Panc1 (cell line): ENCODE results near the gene PCDHGB4. TPM values are rescaled to one million over a fixed set of nuclear protein-coding genes. Genes with fewer than 3 reads are reported as not detected.
"Not testable (repeated sequence)": the region's sequence is repeated elsewhere in the genome, so short reads cannot be mapped to it uniquely, and the experiment has no call there.

Experiments
- ATAC-seq: fragments of 200-7000 bp; cut with Tn5 transposase; 2 replicates; pipeline ENCODE4 v1.9.1; 2020; ENCODE audit warnings: mild to moderate bottlenecking, moderate library complexity
- BruUV-seq: library from RNA; stranded (reverse); fragments of 400-500 nt; replicated peaks from 2 replicates; lab custom pipeline; 2021; lab: Mats Ljungman, UMichigan
- CTCF ChIA-PET: fragments of 300-600 bp; sonication (Branson Sonifier 250); formaldehyde crosslinking; loops from one replicate; lab custom pipeline; 2022; ENCODE audit warnings: antibody characterized with exemption; lab: Charles Lee
- POLR2A ChIA-PET: fragments of 300-600 bp; sonication (Branson Sonifier 250); formaldehyde crosslinking; loops from one replicate; lab custom pipeline; 2022; ENCODE audit warnings: antibody characterized with exemption; lab: Charles Lee
- DNase-seq: peaks from one replicate; pipeline ENCODE4 v3.0.0-alpha.2; 2010; ENCODE audit warnings: low read depth, low spot score
- H3K27ac ChIP-seq: 2 replicates; pipeline ENCODE4 v1.5.1; 2011; ENCODE audit warnings: mild to moderate bottlenecking, low read length, inconsistent platforms
- H3K27me3 ChIP-seq: fragments of 200-500 bp; sonication (Bioruptor generic); 2 replicates; pipeline ENCODE4 v1.6.0; 2014; ENCODE audit warnings: low read length, inconsistent platforms; ENCODE audit not compliant: control insufficient read depth, insufficient read depth
- H3K36me3 ChIP-seq: fragments of 200-500 bp; sonication (Bioruptor generic); 2 replicates; pipeline ENCODE4 v1.5.1; 2014; ENCODE audit warnings: inconsistent platforms, mild to moderate bottlenecking, low read length, moderate library complexity; ENCODE audit not compliant: control insufficient read depth, insufficient read depth
- H3K4me1 ChIP-seq: 2 replicates; pipeline ENCODE4 v1.5.1; 2011; ENCODE audit warnings: inconsistent platforms, mild to moderate bottlenecking, low read length, moderate library complexity; ENCODE audit not compliant: control insufficient read depth, insufficient read depth
- H3K4me3 ChIP-seq, 2 experiments: 2 replicates each; pipeline ENCODE4 v1.5.1; 2011 to 2012; ENCODE audit warnings: low read depth in 2 of 2, low read length in 2 of 2, mild to moderate bottlenecking in 2 of 2, inconsistent platforms in 1 of 2, moderate library complexity in 1 of 2
- H3K9me3 ChIP-seq: fragments of 200-500 bp; sonication (Bioruptor generic); 2 replicates; pipeline ENCODE4 v1.5.1; 2014; ENCODE audit warnings: low read depth, mild to moderate bottlenecking, inconsistent platforms, low read length, moderate library complexity; ENCODE audit not compliant: control insufficient read depth, insufficient read depth
- CTCF ChIP-seq: fragments of 450-650 bp; IDR thresholded peaks from 2 replicates; pipeline ENCODE4 v1.5.1; 2017; ENCODE audit warnings: mild to moderate bottlenecking
- POLR2AphosphoS5 ChIP-seq: IDR thresholded peaks from 2 replicates; pipeline ENCODE4 v1.6.1; 2012; ENCODE audit warnings: mild to moderate bottlenecking, low read depth, low read length, moderate library complexity
- REST ChIP-seq, 2 experiments: IDR thresholded peaks; 2 replicates each; pipeline ENCODE4 v1.6.1; 2011 to 2012; ENCODE audit warnings: low read depth in 2 of 2, control low read depth in 1 of 2, low read length in 1 of 2, mild to moderate bottlenecking in 1 of 2, moderate library complexity in 1 of 2; ENCODE audit not compliant: insufficient read depth in 1 of 2
- SIN3A ChIP-seq: IDR thresholded peaks from 2 replicates; pipeline ENCODE4 v1.6.1; 2012; ENCODE audit warnings: low read depth, mild to moderate bottlenecking, low read length, moderate library complexity, borderline replicate concordance; ENCODE audit not compliant: insufficient read depth
- TCF7L2 ChIP-seq: IDR thresholded peaks from 2 replicates; pipeline ENCODE4 v1.6.1; 2011; ENCODE audit warnings: mild to moderate bottlenecking, low read depth, low read length, inconsistent platforms
- in situ Hi-C: cut with HindIII; loops from 2 replicates; pipeline ENCODE4 v1.10.0; 2016; ENCODE audit warnings: low sequenced_read_pairs, low pct_unique_long_range_greater_than_20kb
- intact Hi-C: fragments of 100-400 bp; cut with micrococcal nuclease; formaldehyde crosslinking; loops from one replicate; pipeline ENCODE4 v1.10.0; 2022; ENCODE audit not compliant: unreplicated experiment
- total RNA-seq: library from RNA; stranded (reverse); gene quantifications from one replicate; pipeline ENCODE4 v1.2.1, GENCODE V29; 2021; ENCODE audit not compliant: unreplicated experiment

PCDHGB4 gene
- total RNA-seq, 1 experiment from 2014 or later: 0.21 TPM

GRCh38 chr5:141415275-141415618, 27.7 kb downstream of the PCDHGB4 start:
- in situ Hi-C loops, POLR2A ChIA-PET: not testable (repeated sequence)

GRCh38 chr5:141417494-141418172, 30.1 kb downstream of the PCDHGB4 start, which contains the start of gene PCDHGB7:
TSS of gene PCDHGB7 (plus strand) at chr5:141417677. CDS start at chr5:141417860, 183 bp downstream.
- H3K36me3 ChIP-seq, H3K4me1 ChIP-seq, BruUV-seq, in situ Hi-C loops, H3K27me3 ChIP-seq, H3K9me3 ChIP-seq, H3K27ac ChIP-seq: not testable (repeated sequence)
- CTCF ChIA-PET: interaction anchor here (0.6 to 2.2 kb wide), 22 partner anchors 13 to 323 kb away, joined by 3 to 17 read pairs (median 4); partner anchors contain the start of genes PCDHB14, PCDHB2, PCDHGA1 and PCDHGA12
- intact Hi-C loops: loop anchor here (1.0 to 10.0 kb wide), 2 partner anchors 53 to 107 kb away; partner anchors contain the start of gene PCDHGA5
- peak; percentile 57 for DNase-seq
- TF ChIP-seq TCF7L2: peak; percentile 18; the same call in 1 of the 2 replicates
- peak; percentile 99 for TF ChIP-seq CTCF
- ATAC-seq: peak; percentile 99
- peak within 1 kb of the TSS; percentile 56 to 64 for H3K4me3 ChIP-seq
- POLR2A ChIA-PET: interaction anchor here (0.5 kb wide), 1 partner anchor 145 kb away, joined by 3 read pairs; no protein-coding TSS in a partner anchor

More at GRCh38 chr5:141415275-141415618, 27.7 kb downstream of the PCDHGB4 start:
- not testable (repeated sequence) for ATAC-seq, H3K36me3 ChIP-seq, H3K9me3 ChIP-seq, H3K4me3 ChIP-seq, H3K27ac ChIP-seq, H3K27me3 ChIP-seq, BruUV-seq, DNase-seq, H3K4me1 ChIP-seq
- intact Hi-C loops: loop anchor here (10.0 kb wide), 1 partner anchor 50 kb away; the partner anchor contains the start of gene PCDHGA5
- CTCF ChIA-PET: interaction anchor here (0.7 kb wide), 1 partner anchor 69 kb away, joined by 13 read pairs; no protein-coding TSS in a partner anchor

- H3K27me3 ChIP-seq: no peaks in the 10 kb centered on the region
- H3K4me3 ChIP-seq: no peak overlapping the region
- ChIA-PET CTCF (no interaction called here), POLR2A (no interaction called here)
- no peaks in the 10 kb centered on the region for H3K36me3 ChIP-seq
- ATAC-seq (no peak), DNase-seq (no peak)
- in situ Hi-C loops (no loop called here), intact Hi-C loops (loop anchor here (10.0 kb wide), 1 partner anchor 54 kb away; the partner anchor contains the start of gene PCDHGA5)
- H3K4me1 ChIP-seq: no peaks in the 10 kb centered on the region; the same call in 1 of the 2 replicates
- BruUV-seq: no TSS peak
- TF ChIP-seq SIN3A (no peak), REST (IDR thresholded peaks at IDR 0.05; ENCODE audit: insufficient read depth in 1 of 2, low read depth in 2 of 2, low read length in 1 of 2) (no peak), CTCF (no peak), TCF7L2 (no peak), POLR2AphosphoS5 (no peak)
- H3K27ac ChIP-seq: no peak overlapping the region
- H3K9me3 ChIP-seq: peaks cover 7% of the 10 kb centered on the region; the same call in 1 of the 2 replicates
These were observed 31.8 kb downstream of the PCDHGB4 start for GRCh38 chr5:141419074-141419880.
